ENCODE results near the gene USP7. TPM values are rescaled to one million over a fixed set of nuclear protein-coding genes. Genes with fewer than 3 reads are reported as not detected.

Gene USP7
- total RNA-seq, 2 experiments from 2014 or later = 46.4 to 127 TPM

GRCh38 chr16:8862309-8863130, 101.2 kb downstream of the USP7 start:
- Histone ChIP-seq H3K79me2 (ENCODE audit: insufficient read depth, low read depth, low read length) (peaks cover 81% of the 10 kb centered on the region), H3K27ac (ENCODE audit: low read depth, low read length, poor library complexity, severe bottlenecking) (no peak overlapping the region), H3K9me3 (ENCODE audit: low read length) (no peaks in the 10 kb centered on the region), H3K9me2 (ENCODE audit: insufficient read depth, low read length) (no peaks in the 10 kb centered on the region), H2AFZ (ENCODE audit: low read length) (no peak overlapping the region), H4K20me1 (ENCODE audit: insufficient read depth, low read length) (peaks cover 31% of the 10 kb centered on the region), H3K4me3 (ENCODE audit: low read depth, low read length, poor library complexity, severe bottlenecking) (no peak overlapping the region), H3K36me3 (ENCODE audit: insufficient read depth, low read length) (peaks cover 81% of the 10 kb centered on the region), H3K4me2 (ENCODE audit: low read length) (no peak overlapping the region), H3K4me1 (ENCODE audit: insufficient read depth, low read length, poor library complexity, severe bottlenecking) (peaks cover 40% of the 10 kb centered on the region)
- ChIA-PET CTCF (ENCODE audit: unreplicated experiment) (no interaction called here), POLR2A (interaction anchor here (1.1 kb wide), 1 partner anchor 11 kb away, joined by 5 read pairs; no protein-coding TSS in a partner anchor)
- DNase-seq (ENCODE audit: low spot score) = no peak
- intact Hi-C loops (cut with micrococcal nuclease; ENCODE audit: unreplicated experiment) = no loop called here
- no TSS peak for BruUV-seq (replicated peaks)
- no peak for TF ChIP-seq CTCF (conservative IDR thresholded peaks at IDR 0.05; ENCODE audit: low read length)
- no peak for TF ChIP-seq EZH2phosphoT487 (IDR thresholded peaks at IDR 0.05; ENCODE audit: borderline replicate concordance, low read depth, low read length)

GRCh38 chr16:8861563-8862308, 102.0 kb downstream of the USP7 start:
- peaks cover 73% of the 10 kb centered on the region for H3K79me2 ChIP-seq (ENCODE audit: insufficient read depth, low read depth, low read length)

More at GRCh38 chr16:8861563-8862308, 102.0 kb downstream of the USP7 start:
- Histone ChIP-seq H3K9me3 (ENCODE audit: low read length) (no peaks in the 10 kb centered on the region), H3K4me3 (ENCODE audit: low read depth, low read length, poor library complexity, severe bottlenecking) (no peak overlapping the region), H3K36me3 (ENCODE audit: insufficient read depth, low read length) (peaks cover 81% of the 10 kb centered on the region), H3K9me2 (ENCODE audit: insufficient read depth, low read length) (no peaks in the 10 kb centered on the region), H2AFZ (ENCODE audit: low read length) (no peak overlapping the region), H3K4me2 (ENCODE audit: low read length) (no peak overlapping the region), H4K20me1 (ENCODE audit: insufficient read depth, low read length) (peaks cover 25% of the 10 kb centered on the region), H3K4me1 (ENCODE audit: insufficient read depth, low read length, poor library complexity, severe bottlenecking) (peaks cover 33% of the 10 kb centered on the region), H3K27ac (ENCODE audit: low read depth, low read length, poor library complexity, severe bottlenecking) (no peak overlapping the region)
- BruUV-seq (replicated peaks) = no TSS peak
- intact Hi-C loops (cut with micrococcal nuclease; ENCODE audit: unreplicated experiment) = no loop called here
- ChIA-PET CTCF (ENCODE audit: unreplicated experiment) (no interaction called here), POLR2A (interaction anchor here (0.7 kb wide), 1 partner anchor 451 kb away, joined by 6 read pairs; no protein-coding TSS in a partner anchor)
- TF ChIP-seq EZH2phosphoT487 (IDR thresholded peaks at IDR 0.05; ENCODE audit: borderline replicate concordance, low read depth, low read length) (no peak), CTCF (conservative IDR thresholded peaks at IDR 0.05; ENCODE audit: low read length) (no peak)
- DNase-seq (ENCODE audit: low spot score) = no peak

Measured in OCI-LY7 (cell line).